Activated naive CD8-positive, alpha-beta T cell treated with anti-CD3 and anti-CD28 coated beads for 36 hours (primary cell): Measurements from ENCODE around the gene DNAJC8. TPM values are rescaled to one million over a fixed set of nuclear protein-coding genes. Genes with fewer than 3 reads are reported as not detected.
A peak's percentile ranks its signal among the peaks of the same experiment; 100 is the strongest.

Experiments used
- DNase-seq: peaks from one replicate; pipeline ENCODE4 v3.0.0; 2021
- H3K27ac Mint-ChIP-seq: one replicate; pipeline ENCODE4 v1.8.0; 2022; ENCODE audit warnings: mild to moderate bottlenecking, moderate library complexity, mixed read lengths
- H3K27me3 Mint-ChIP-seq: one replicate; pipeline ENCODE4 v1.8.0; 2022; ENCODE audit warnings: mild to moderate bottlenecking, mixed read lengths
- H3K36me3 Mint-ChIP-seq: one replicate; pipeline ENCODE4 v1.8.0; 2021; ENCODE audit warnings: mild to moderate bottlenecking, mixed read lengths
- H3K4me1 Mint-ChIP-seq: one replicate; pipeline ENCODE4 v1.8.0; 2021; ENCODE audit warnings: mixed read lengths
- H3K4me3 Mint-ChIP-seq: one replicate; pipeline ENCODE4 v1.8.0; 2022; ENCODE audit warnings: mild to moderate bottlenecking, moderate library complexity, mixed read lengths
- H3K9me3 Mint-ChIP-seq: one replicate; pipeline ENCODE4 v1.8.0; 2022; ENCODE audit warnings: mixed read lengths
- total RNA-seq, 2 experiments: library from RNA; stranded (reverse); gene quantifications; one replicate each; pipeline ENCODE4 v1.2.3, GENCODE V29; 2021

The DNAJC8 gene
- total RNA-seq, 2 experiments from 2014 or later: 109 to 121 TPM

DNA sequence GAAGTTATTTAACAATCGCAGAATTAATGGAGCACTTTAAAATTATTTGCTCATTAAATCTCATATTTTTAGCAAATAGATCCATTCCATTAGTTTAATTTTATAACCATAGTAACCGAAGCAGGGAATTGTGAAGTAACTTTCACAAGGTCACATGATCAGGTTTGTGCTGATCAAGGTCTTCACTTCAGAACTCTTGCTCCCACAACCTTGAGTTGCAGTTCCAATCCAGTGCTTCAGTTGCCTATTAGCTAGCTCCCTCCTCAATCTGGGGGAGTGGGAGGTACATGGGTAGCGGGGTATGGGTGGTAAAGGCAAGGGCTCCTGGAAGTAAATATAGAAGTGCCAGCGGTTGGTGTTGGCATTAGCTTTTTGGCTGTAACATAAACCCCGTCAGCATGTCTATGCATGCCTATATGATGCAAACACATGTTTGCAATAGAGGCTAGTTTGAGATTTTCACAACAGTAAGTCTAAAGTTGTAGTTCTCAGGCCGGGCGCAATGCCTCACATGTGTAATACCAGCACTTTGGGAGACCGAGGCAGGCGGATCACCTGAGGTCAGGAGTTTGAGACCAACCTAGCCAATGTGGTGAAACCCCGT is 8.9 kb upstream of the DNAJC8 start:
- Mint-ChIP-seq H3K27ac (no peak overlapping the region), H3K4me1 (peaks cover 30% of the 10 kb centered on the region), H3K36me3 (peaks cover 2% of the 10 kb centered on the region), H3K27me3 (no peaks in the 10 kb centered on the region), H3K4me3 (no peak overlapping the region), H3K9me3 (no peaks in the 10 kb centered on the region)
- DNase-seq: no peak

DNA sequence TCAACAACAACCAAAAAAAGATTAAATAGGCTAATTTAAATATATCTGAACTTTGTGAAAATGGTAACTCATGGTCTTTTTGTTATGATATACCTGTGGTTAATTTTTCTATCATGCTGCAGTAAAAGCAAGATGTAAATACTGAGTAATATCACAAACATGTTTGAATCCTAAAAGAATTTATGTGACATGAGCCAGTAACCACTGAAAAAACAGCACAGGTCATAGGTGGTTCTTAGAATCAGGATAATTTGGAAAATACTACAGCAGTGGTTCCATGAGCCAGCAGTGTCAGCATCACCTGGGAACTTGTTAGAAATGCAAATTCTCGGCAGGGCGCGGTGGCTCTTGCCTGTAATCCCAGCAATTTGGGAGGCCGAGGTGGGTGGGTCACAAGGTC is 7.2 kb upstream of the DNAJC8 start:
- Mint-ChIP-seq H3K27ac (no peak overlapping the region), H3K4me1 (peaks cover 23% of the 10 kb centered on the region), H3K27me3 (no peaks in the 10 kb centered on the region), H3K9me3 (no peaks in the 10 kb centered on the region), H3K36me3 (peaks cover 2% of the 10 kb centered on the region), H3K4me3 (no peak overlapping the region)
- no peak for DNase-seq

DNA sequence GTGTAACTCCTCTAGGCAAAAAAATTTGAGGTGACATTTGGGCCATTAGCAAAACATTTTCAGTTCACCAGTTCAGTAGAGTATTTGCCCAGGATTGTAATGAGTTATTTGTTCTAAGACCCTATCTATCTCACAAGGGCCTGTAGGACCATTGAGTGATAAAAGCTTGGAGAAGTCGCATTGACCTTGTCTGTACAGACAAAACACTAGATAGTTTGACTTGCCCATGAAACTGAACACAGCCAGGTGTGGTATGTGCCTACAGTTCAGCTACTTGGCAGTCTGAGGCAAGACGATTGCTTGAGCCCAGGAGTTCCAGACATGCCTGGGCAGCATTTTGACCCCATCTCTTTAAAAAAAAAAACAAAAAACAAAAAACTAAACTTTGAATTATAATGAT is 6.2 kb upstream of the DNAJC8 start:
- DNase-seq: no peak
- Mint-ChIP-seq H3K27me3 (no peaks in the 10 kb centered on the region), H3K36me3 (peaks cover 1% of the 10 kb centered on the region), H3K4me1 (peaks cover 13% of the 10 kb centered on the region), H3K4me3 (no peak overlapping the region), H3K27ac (no peak overlapping the region), H3K9me3 (no peaks in the 10 kb centered on the region)

DNA sequence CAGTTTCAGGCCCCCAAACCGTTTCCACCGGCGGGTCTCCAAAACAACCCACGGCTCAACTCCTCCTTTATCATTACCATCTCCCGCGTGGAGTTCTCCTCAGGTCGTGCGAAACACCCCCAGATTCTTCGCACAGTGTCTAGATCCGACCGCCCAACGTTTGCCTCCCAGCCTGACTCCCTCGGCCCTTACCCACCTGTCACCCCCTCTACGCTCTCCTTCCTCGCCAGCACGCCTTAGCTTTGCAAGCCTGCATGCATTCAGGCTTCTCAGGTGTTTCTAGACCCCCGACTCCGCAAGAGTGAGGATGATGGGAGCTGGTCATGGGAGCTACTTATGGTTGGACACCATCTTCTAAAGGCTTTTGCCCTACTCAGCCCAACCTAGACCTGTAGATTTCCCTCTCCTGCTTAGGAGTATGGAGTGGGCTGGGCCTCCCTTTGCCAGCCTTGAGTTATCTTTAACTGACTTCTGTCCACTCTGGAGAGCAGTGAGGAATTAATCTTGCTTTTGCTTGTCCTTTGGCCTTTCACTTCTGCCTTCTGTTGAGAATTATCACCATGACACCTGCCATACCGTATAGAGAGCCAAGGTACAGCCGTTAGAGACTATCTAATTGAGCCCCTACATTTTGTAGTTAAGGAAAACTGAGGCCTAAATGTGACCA is 4.0 kb upstream of the DNAJC8 start:
- Mint-ChIP-seq H3K27me3 (no peaks in the 10 kb centered on the region), H3K27ac (no peak overlapping the region), H3K36me3 (peaks cover 8% of the 10 kb centered on the region), H3K9me3 (no peaks in the 10 kb centered on the region), H3K4me1 (peaks cover 7% of the 10 kb centered on the region), H3K4me3 (no peak overlapping the region)
- DNase-seq: no peak

DNA sequence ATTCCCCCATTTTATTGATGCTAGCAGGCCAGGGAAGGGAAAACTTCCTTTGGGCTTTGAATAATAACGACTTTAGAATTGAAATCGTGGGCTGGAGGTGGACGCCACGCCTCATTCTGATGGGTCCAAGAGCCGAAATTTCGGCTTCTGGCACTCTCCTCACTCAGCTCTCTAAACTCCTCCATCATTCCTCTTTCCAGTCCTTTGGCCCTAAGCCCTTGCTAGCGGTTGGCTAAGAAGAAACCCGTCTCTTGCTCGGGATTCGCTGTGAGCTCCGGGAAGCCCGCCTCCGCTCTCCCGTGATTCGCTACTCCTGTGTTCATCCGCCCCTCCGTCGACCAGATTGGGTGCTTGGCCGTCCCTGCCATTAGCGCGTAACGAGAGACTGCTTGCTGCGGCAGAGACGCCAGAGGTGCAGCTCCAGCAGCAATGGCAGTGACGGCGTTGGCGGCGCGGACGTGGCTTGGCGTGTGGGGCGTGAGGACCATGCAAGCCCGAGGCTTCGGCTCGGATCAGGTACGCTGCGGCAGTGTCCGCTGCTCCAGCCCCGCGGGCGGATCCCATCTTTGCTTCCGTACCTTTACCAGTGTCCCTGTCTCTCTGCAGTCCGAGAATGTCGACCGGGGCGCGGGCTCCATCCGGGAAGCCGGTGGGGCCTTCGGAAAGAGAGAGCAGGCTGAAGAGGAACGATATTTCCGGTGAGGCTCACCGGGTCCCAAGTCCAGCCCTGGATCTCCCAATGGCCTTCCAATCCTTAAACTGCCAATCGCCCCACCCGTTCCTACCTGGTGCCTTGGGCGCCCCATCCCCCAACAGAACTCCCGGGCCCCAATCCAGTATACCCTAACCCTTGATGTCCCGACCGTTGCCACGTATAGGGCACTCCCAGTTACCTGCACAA is 3.2 kb upstream of the DNAJC8 start, which contains the start of gene ATP5IF1:
TSS of gene ATP5IF1 (plus strand) at position 370 of the 901 bp plus-strand sequence. CDS start at position 430, 60 bp downstream.
- no peak within 1 kb of the TSS for H3K27ac Mint-ChIP-seq
- no peak within 1 kb of the TSS for H3K4me3 Mint-ChIP-seq
- peaks cover 10% of the 10 kb centered on the region for H3K4me1 Mint-ChIP-seq
- peaks cover 10% of the 10 kb centered on the region for H3K36me3 Mint-ChIP-seq
- no peaks in the 10 kb centered on the region for H3K27me3 Mint-ChIP-seq
- DNase-seq: peak; percentile 94
- H3K9me3 Mint-ChIP-seq: no peaks in the 10 kb centered on the region

DNA sequence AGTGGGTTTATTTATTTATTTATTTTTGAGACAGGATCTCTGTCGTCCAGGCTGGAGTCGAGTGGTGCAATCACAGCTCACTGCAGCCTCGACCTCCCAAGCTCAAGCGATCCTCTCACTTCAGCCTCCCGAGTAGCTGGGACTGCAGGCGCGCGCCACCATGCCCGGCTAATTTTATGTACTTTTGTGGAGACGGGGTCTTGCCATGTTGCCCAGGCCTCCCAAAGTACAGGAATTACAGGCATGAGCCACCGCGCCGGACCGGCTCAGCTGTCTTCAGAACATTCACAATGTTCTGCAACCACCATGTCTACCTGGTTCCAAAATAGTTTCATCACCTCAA is 406 bp upstream of the DNAJC8 start:
- no peak overlapping the region for H3K4me3 Mint-ChIP-seq
- peaks cover 14% of the 10 kb centered on the region for H3K36me3 Mint-ChIP-seq
- H3K4me1 Mint-ChIP-seq: peaks cover 13% of the 10 kb centered on the region
- H3K27ac Mint-ChIP-seq: no peak overlapping the region
- DNase-seq: no peak
- H3K9me3 Mint-ChIP-seq: no peaks in the 10 kb centered on the region
- H3K27me3 Mint-ChIP-seq: no peaks in the 10 kb centered on the region

- peaks cover 13% of the 10 kb centered on the region for H3K4me1 Mint-ChIP-seq
- H3K36me3 Mint-ChIP-seq: peaks cover 21% of the 10 kb centered on the region
- H3K27me3 Mint-ChIP-seq: no peaks in the 10 kb centered on the region
- H3K9me3 Mint-ChIP-seq: no peaks in the 10 kb centered on the region
- no peak for DNase-seq
- H3K27ac Mint-ChIP-seq: no peak overlapping the region
- H3K4me3 Mint-ChIP-seq: no peak overlapping the region
Observed at GRCh38 chr1:28229996-28230395, 2.8 kb downstream of the DNAJC8 start.

DNA sequence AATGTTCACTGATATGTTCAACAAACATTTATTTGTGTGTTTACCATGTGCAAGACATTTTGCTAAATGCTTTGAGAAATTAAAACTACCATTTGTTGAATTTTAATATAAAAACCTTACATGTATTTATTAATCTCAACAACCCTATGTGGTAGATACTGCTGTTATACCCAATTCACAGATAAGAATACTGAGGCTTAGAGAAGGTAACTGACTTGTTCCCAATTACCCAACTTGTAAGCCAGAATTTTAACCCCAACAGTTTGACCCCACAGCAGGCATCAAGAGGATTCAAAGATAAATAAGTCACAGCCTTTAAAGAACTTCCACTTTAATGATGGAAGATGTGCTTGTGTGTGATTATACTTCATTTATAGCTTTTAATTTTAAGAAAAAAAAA is 3.7 kb downstream of the DNAJC8 start:
- no peak overlapping the region for H3K27ac Mint-ChIP-seq
- DNase-seq: no peak
- no peak overlapping the region for H3K4me3 Mint-ChIP-seq
- H3K9me3 Mint-ChIP-seq: no peaks in the 10 kb centered on the region
- peaks cover 13% of the 10 kb centered on the region for H3K4me1 Mint-ChIP-seq
- H3K36me3 Mint-ChIP-seq: peaks cover 25% of the 10 kb centered on the region
- H3K27me3 Mint-ChIP-seq: no peaks in the 10 kb centered on the region

DNA sequence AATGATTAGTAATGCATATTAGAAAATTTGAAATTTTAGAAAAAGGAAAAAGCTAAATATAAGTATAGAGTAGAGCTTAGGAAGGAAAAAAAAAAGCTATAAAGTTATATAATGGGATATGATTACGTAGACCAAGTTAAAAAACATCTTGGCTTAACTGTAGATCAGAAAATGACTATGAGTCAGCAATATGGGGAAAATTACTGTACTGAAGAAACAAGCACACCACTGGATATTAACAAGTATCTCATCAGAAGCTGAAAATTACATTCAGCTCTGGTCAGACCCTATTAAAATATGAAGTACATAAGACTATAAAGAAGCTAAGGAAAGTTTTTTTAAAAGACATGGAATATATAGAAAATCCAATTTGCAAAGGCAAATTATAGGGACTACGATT is 19.5 kb downstream of the DNAJC8 start:
- Mint-ChIP-seq H3K27me3 (no peaks in the 10 kb centered on the region), H3K9me3 (no peaks in the 10 kb centered on the region), H3K36me3 (peaks cover 9% of the 10 kb centered on the region), H3K27ac (no peak overlapping the region), H3K4me3 (no peak overlapping the region), H3K4me1 (peaks cover 3% of the 10 kb centered on the region)
- DNase-seq: no peak

DNA sequence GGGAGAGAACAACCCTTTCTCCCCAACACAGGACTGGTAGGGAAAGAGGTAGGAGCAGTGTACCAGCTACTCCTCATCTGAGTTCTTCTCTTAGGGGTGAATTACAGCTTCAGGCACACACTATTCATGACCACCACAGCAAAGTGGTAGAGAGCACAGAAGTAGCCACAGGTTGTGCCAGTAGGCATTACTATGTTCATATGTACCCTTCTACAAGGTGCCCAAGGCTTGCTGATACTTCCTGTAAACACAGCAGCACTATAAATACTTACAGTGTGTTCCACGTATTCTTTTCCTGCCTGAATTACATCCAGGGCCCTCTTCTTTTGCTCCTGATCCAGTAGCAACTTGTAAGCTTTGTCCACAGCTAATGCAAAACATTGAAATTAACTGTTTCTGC is 23.1 kb downstream of the DNAJC8 start:
- no peak overlapping the region for H3K4me3 Mint-ChIP-seq
- no peaks in the 10 kb centered on the region for H3K27me3 Mint-ChIP-seq
- H3K9me3 Mint-ChIP-seq: no peaks in the 10 kb centered on the region
- peaks cover 3% of the 10 kb centered on the region for H3K4me1 Mint-ChIP-seq
- DNase-seq: no peak
- H3K27ac Mint-ChIP-seq: no peak overlapping the region
- H3K36me3 Mint-ChIP-seq: peaks cover 8% of the 10 kb centered on the region

- Mint-ChIP-seq H3K27me3 (no peaks in the 10 kb centered on the region), H3K36me3 (peaks cover 15% of the 10 kb centered on the region)
Observed at GRCh38 chr1:28208818-28209441, 23.9 kb downstream of the DNAJC8 start.

DNA sequence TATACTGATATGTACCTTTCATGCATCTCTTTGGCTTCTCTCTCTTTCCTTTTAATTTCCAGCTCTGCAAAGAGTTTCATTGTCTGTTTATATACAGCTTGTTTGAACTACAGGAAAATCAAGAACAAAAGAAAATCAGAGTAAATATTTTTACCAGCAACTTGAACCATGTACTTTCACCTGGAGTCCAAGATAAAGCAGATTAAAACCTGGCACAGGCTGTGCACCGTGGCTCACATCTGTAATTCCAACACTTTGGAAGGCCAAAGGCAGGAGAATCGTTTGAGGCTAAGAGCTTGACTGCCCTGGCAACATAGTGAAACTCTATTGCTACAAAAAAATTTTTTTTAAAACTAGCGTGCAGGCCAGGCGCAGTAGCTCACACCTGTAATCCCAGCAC is 27.6 kb downstream of the DNAJC8 start:
- Mint-ChIP-seq H3K9me3 (no peaks in the 10 kb centered on the region), H3K4me3 (no peak overlapping the region), H3K27me3 (no peaks in the 10 kb centered on the region), H3K36me3 (peaks cover 37% of the 10 kb centered on the region), H3K27ac (no peak overlapping the region), H3K4me1 (peaks cover 15% of the 10 kb centered on the region)
- no peak for DNase-seq

More at GRCh38 chr1:28208818-28209441, 23.9 kb downstream of the DNAJC8 start:
- H3K4me3 Mint-ChIP-seq: no peak overlapping the region
- peak; percentile 31 for DNase-seq
- no peak overlapping the region for H3K27ac Mint-ChIP-seq
- H3K4me1 Mint-ChIP-seq: peaks cover 3% of the 10 kb centered on the region
- no peaks in the 10 kb centered on the region for H3K9me3 Mint-ChIP-seq

DNA sequence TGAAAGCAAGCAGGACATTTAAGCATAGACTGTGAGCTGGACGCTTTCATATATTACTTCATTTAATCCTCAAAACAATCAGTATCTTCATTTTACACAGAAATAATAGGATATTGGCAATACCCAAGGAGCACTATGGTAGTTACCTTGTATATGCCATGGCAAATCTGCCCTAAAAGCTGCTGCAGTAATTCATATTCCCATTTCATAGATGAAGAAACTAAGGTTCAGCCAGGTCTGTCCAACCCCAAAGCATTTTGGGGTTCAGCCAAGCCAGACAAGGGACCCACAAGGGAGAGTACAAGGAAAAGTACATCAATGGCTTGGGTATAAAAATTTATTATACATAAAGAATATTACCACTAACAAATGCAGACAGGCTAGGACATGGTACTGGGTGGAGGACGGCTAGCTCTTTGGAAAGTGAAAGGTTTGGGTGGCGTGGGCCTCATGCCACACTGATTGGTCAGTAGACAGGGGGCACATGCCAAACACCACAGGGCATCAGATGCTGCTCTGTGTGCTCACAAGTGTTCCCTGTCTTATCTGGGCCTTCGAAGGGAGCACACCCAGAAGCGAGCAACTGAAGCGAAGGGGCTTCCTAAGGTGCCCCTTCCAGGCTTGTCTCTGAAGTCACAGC is 32.5 kb downstream of the DNAJC8 start:
- Mint-ChIP-seq H3K4me3 (peak overlapping the region; percentile 23), H3K9me3 (peaks cover 10% of the 10 kb centered on the region), H3K27me3 (peaks cover 4% of the 10 kb centered on the region), H3K27ac (peak overlapping the region; percentile 88), H3K4me1 (peaks cover 41% of the 10 kb centered on the region), H3K36me3 (peaks cover 73% of the 10 kb centered on the region)
- DNase-seq: no peak

DNA sequence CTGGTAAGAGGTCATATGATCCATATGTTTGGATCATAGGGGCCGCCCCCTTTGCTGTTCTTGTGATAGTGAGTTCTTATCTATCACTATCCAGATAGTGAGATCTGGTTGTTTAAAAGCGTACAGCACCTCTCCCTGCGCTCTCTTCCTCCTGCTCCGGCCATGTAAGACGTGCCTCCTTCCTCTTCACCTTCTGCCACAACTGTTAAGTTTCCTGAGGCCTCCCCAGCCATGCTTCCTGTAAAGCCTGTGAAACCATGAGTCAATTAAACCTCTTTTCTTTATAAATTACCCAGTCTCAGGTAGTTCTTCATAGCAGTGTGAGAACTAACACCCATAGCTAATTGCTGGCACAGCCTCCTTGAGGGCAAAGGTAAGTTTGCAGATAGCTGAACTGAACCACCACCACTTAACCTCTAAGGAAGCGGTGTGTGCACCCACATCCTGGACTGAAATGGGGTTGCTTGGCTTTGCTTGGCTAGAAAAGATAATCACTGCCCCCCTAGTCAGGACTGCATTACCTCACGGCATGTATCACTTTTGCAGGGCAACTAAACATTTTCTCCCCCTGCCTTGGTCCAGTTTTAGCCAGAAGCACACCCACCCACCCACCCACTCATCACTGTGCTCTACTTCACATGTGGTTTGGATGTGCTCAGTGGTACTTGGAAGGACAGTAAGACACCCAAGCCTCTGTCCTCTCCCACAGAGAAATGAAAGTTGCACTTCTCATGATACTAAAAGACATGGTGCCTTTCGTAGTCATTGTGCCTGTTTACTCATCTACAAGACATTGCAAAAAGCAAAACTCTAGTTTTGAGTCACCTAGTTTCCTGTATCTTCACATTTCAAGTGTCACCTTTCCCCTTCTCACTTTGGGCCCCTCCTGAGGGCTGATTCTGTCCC is 33.2 kb downstream of the DNAJC8 start:
- Mint-ChIP-seq H3K27ac (peak overlapping the region; percentile 93), H3K4me1 (peaks cover 41% of the 10 kb centered on the region), H3K4me3 (peak overlapping the region; percentile 54), H3K27me3 (peaks cover 4% of the 10 kb centered on the region), H3K9me3 (peaks cover 10% of the 10 kb centered on the region), H3K36me3 (peaks cover 73% of the 10 kb centered on the region)
- peak; percentile 75 for DNase-seq
